ENCODE data around the gene SSTR1.

SSTR1 gene

GRCh38 chr14:38243696-38244240 lies 36.1 kb downstream of the SSTR1 start:
- DNase-seq: no peak

- DNase-seq: no peak
These were observed 40.8 kb downstream of the SSTR1 start for GRCh38 chr14:38248321-38249028.

- no peak for DNase-seq
These were observed 42.6 kb downstream of the SSTR1 start for GRCh38 chr14:38250331-38250730.

GRCh38 chr14:38252066-38252710 lies 44.5 kb downstream of the SSTR1 start:
- no peak for DNase-seq

- no peak for DNase-seq
These were observed 46.0 kb downstream of the SSTR1 start for GRCh38 chr14:38253676-38254075.

- no peak for DNase-seq
These were observed 47.1 kb downstream of the SSTR1 start for GRCh38 chr14:38254571-38255407.

- peak in 1 of 2 donors; percentile 8 for DNase-seq
These were observed 47.6 kb downstream of the SSTR1 start for GRCh38 chr14:38255408-38255672.

GRCh38 chr14:38255673-38256532 lies 48.2 kb downstream of the SSTR1 start, which contains the start of gene CLEC14A:
TSS of gene CLEC14A (minus strand) at chr14:38256093. CDS start at chr14:38256022, 71 bp downstream.
- DNase-seq: peak in 1 of 2 donors; percentile 9

GRCh38 chr14:38256533-38256840 lies 48.8 kb downstream of the SSTR1 start:
- DNase-seq: no peak

- DNase-seq: no peak
These were observed 49.8 kb downstream of the SSTR1 start for GRCh38 chr14:38257507-38257906.

- DNase-seq: no peak
These were observed 53.9 kb downstream of the SSTR1 start for GRCh38 chr14:38261620-38262019.

Data from stimulated activated CD4-positive, alpha-beta T cell treated with anti-CD3 and anti-CD28 coated beads, Interleukin-2, amount 100 ng/mL, for 24 hours (primary cell).